Upper lobe of right lung (tissue), 1 donor: ENCODE measurements around the gene UBASH3B. TPM values are rescaled to one million over a fixed set of nuclear protein-coding genes. Genes with fewer than 3 reads are reported as not detected.

ENCODE experiments used
- total RNA-seq: library from RNA; stranded (reverse); fragmentation: NEBNext Ultra II Directional; extraction: Animal tissue kit (Norgen Biotek cat#: 25700); gene quantifications from one replicate; pipeline ENCODE4 v1.2.1, GENCODE V29; 2021
- donor health status: DM: no; HTN: yes; CAD: no; lungs with severe emphysema.

The UBASH3B gene
- total RNA-seq, 1 donor from 2014 or later, result 42.2 TPM

Other genes starting within 250 kb of the UBASH3B start
- gene CRTAM, start 182.8 kb downstream of the UBASH3B start, total RNA-seq, result 8.5 TPM
- 8.9 TPM for gene JHY, start 227.0 kb downstream of the UBASH3B start, total RNA-seq